Caco-2 (cell line): ENCODE data around the gene CDK14. TPM values are rescaled to one million over a fixed set of nuclear protein-coding genes. Genes with fewer than 3 reads are reported as not detected.

Source experiments
- BruUV-seq: library from RNA; stranded (reverse); fragments of 400-500 nt; replicated peaks from 2 replicates; lab custom pipeline; 2021; lab: Mats Ljungman, UMichigan
- CTCF ChIA-PET: fragments of 300-600 bp; sonication (Branson Sonifier 250); formaldehyde crosslinking; loops from one replicate; lab custom pipeline; 2022; ENCODE audit warnings: antibody characterized with exemption; lab: Charles Lee
- POLR2A ChIA-PET: fragments of 300-600 bp; sonication (Branson Sonifier 250); formaldehyde crosslinking; loops from one replicate; lab custom pipeline; 2022; ENCODE audit warnings: antibody characterized with exemption; lab: Charles Lee
- DNase-seq, 2 experiments: peaks; one replicate each; pipeline versions ENCODE4 v3.0.0 to v3.0.0-alpha.2; 2020 to 2022
- H3K27me3 ChIP-seq: replicated peaks from 2 replicates; pipeline ENCODE4 v1.6.0; 2011; ENCODE audit warnings: low read length; ENCODE audit not compliant: control insufficient read depth, insufficient read depth
- H3K36me3 ChIP-seq: 2 replicates; pipeline ENCODE4 v1.5.1; 2011; ENCODE audit warnings: low read length; ENCODE audit not compliant: control insufficient read depth, insufficient read depth
- H3K4me1 ChIP-seq: fragments of 250-450 bp; sonication (Bioruptor Pico); 2 replicates; pipeline ENCODE4 v1.5.1; 2020; ENCODE audit warnings: mild to moderate bottlenecking
- H3K4me3 ChIP-seq: 2 replicates; pipeline ENCODE4 v1.5.1; 2011; ENCODE audit warnings: low read depth, mild to moderate bottlenecking, control low read depth, low read length
- H3K9me3 ChIP-seq: fragments of 250-450 bp; sonication (Bioruptor Pico); 2 replicates; pipeline ENCODE4 v1.5.1; 2020; ENCODE audit warnings: mild to moderate bottlenecking, moderate library complexity
- H3K27ac Mint-ChIP-seq: one replicate; pipeline ENCODE4 v1.8.0; 2022; ENCODE audit warnings: mixed read lengths; ENCODE audit not compliant: unreplicated experiment
- H3K27me3 Mint-ChIP-seq: one replicate; pipeline ENCODE4 v1.8.0; 2022; ENCODE audit warnings: mixed read lengths; ENCODE audit not compliant: insufficient read depth, unreplicated experiment
- H3K36me3 Mint-ChIP-seq: one replicate; pipeline ENCODE4 v1.8.0; 2022; ENCODE audit warnings: mild to moderate bottlenecking, mixed read lengths; ENCODE audit not compliant: insufficient read depth, unreplicated experiment
- H3K4me1 Mint-ChIP-seq: one replicate; pipeline ENCODE4 v1.8.0; 2022; ENCODE audit warnings: low read depth, mixed read lengths; ENCODE audit not compliant: unreplicated experiment
- H3K4me3 Mint-ChIP-seq: one replicate; pipeline ENCODE4 v1.8.0; 2022; ENCODE audit warnings: mild to moderate bottlenecking, moderate library complexity, mixed read lengths; ENCODE audit not compliant: unreplicated experiment
- H3K9me3 Mint-ChIP-seq: one replicate; pipeline ENCODE4 v1.8.0; 2022; ENCODE audit warnings: mixed read lengths; ENCODE audit not compliant: unreplicated experiment
- intact Hi-C: fragments of 100-400 bp; cut with micrococcal nuclease; formaldehyde crosslinking; loops from one replicate; pipeline ENCODE4 v1.10.0; 2022; ENCODE audit not compliant: unreplicated experiment
- total RNA-seq: library from RNA; stranded (reverse); gene quantifications from 2 replicates; pipeline ENCODE4 v1.2.3, GENCODE V29; 2022
- TF ChIP-seq, protein P1 (sequence below), 2 experiments: fragments of 200-600 bp in 1 of 2; IDR thresholded peaks; 1 replicate in 1 of 2; 2 replicates in 1 of 2; pipeline versions ENCODE4 v1.5.1 to v1.8.0; 2011 to 2022; ENCODE audit warnings: antibody characterized with exemption in 1 of 2, control low read depth in 1 of 2, inconsistent platforms in 1 of 2, low read depth in 1 of 2, low read length in 1 of 2, mild to moderate bottlenecking in 1 of 2, moderate library complexity in 1 of 2; ENCODE audit not compliant: insufficient read depth in 1 of 2, severe bottlenecking in 1 of 2, unreplicated experiment in 1 of 2

CDK14 gene
- total RNA-seq, 1 experiment from 2014 or later = 18.2 TPM

- H3K9me3 Mint-ChIP-seq = no peaks in the 10 kb centered on the region
- Histone ChIP-seq H3K27me3 (no peaks in the 10 kb centered on the region; the same call in 1 of the 2 replicates), H3K9me3 (no peaks in the 10 kb centered on the region), H3K36me3 (no peaks in the 10 kb centered on the region), H3K4me3 (no peak overlapping the region), H3K4me1 (no peaks in the 10 kb centered on the region)
- H3K4me1 Mint-ChIP-seq = no peaks in the 10 kb centered on the region
- no peaks in the 10 kb centered on the region for H3K36me3 Mint-ChIP-seq
- no peak overlapping the region for H3K4me3 Mint-ChIP-seq
- no peaks in the 10 kb centered on the region for H3K27me3 Mint-ChIP-seq
- H3K27ac Mint-ChIP-seq = no peak overlapping the region
- CTCF ChIA-PET = no interaction called here
- BruUV-seq = no TSS peak
- POLR2A ChIA-PET = no interaction called here
- intact Hi-C loops = no loop called here
- TF ChIP-seq, protein P1, sequence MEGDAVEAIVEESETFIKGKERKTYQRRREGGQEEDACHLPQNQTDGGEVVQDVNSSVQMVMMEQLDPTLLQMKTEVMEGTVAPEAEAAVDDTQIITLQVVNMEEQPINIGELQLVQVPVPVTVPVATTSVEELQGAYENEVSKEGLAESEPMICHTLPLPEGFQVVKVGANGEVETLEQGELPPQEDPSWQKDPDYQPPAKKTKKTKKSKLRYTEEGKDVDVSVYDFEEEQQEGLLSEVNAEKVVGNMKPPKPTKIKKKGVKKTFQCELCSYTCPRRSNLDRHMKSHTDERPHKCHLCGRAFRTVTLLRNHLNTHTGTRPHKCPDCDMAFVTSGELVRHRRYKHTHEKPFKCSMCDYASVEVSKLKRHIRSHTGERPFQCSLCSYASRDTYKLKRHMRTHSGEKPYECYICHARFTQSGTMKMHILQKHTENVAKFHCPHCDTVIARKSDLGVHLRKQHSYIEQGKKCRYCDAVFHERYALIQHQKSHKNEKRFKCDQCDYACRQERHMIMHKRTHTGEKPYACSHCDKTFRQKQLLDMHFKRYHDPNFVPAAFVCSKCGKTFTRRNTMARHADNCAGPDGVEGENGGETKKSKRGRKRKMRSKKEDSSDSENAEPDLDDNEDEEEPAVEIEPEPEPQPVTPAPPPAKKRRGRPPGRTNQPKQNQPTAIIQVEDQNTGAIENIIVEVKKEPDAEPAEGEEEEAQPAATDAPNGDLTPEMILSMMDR (IDR thresholded peaks at IDR 0.05; ENCODE audit: insufficient read depth in 1 of 2, low read depth in 1 of 2, low read length in 1 of 2, severe bottlenecking in 1 of 2, unreplicated experiment in 1 of 2) = no peak
- no peak for DNase-seq
These were observed 65.4 kb downstream of the CDK14 start for GRCh38 chr7:90661290-90662151.

DNA sequence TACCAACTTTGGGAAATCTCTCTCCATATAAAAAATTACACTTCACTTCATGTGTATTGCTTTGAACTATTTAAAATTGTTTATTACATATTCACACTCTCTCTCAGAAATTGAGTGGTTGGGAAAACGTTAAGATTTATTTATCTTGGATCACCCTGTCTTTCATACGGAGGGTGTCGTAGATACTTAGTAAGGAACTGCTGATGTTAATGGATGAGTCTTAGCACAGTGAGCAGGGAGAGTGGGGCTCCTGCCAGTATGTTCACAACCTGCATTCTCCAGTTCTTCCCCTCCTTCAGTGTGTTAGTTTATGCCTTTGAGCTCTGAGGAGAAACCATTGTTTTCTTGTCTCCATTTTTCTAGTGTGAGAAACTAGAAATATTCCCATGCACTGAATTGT lies 67.1 kb downstream of the CDK14 start:
- H3K27ac Mint-ChIP-seq = no peak overlapping the region
- no peaks in the 10 kb centered on the region for H3K4me1 Mint-ChIP-seq
- H3K4me1 ChIP-seq = no peaks in the 10 kb centered on the region
- H3K36me3 Mint-ChIP-seq = no peaks in the 10 kb centered on the region
- POLR2A ChIA-PET = no interaction called here
- H3K4me3 Mint-ChIP-seq = no peak overlapping the region
- no peaks in the 10 kb centered on the region for H3K36me3 ChIP-seq
- no peaks in the 10 kb centered on the region; the same call in 1 of the 2 replicates for H3K27me3 ChIP-seq
- CTCF ChIA-PET = no interaction called here
- no peaks in the 10 kb centered on the region for H3K27me3 Mint-ChIP-seq
- intact Hi-C loops = no loop called here
- H3K9me3 Mint-ChIP-seq = no peaks in the 10 kb centered on the region
- no peak overlapping the region for H3K4me3 ChIP-seq
- TF ChIP-seq, protein P1 (IDR thresholded peaks at IDR 0.05; ENCODE audit: insufficient read depth in 1 of 2, low read depth in 1 of 2, low read length in 1 of 2, severe bottlenecking in 1 of 2, unreplicated experiment in 1 of 2) = no peak
- no TSS peak for BruUV-seq
- DNase-seq = no peak
- H3K9me3 ChIP-seq = no peaks in the 10 kb centered on the region

DNA sequence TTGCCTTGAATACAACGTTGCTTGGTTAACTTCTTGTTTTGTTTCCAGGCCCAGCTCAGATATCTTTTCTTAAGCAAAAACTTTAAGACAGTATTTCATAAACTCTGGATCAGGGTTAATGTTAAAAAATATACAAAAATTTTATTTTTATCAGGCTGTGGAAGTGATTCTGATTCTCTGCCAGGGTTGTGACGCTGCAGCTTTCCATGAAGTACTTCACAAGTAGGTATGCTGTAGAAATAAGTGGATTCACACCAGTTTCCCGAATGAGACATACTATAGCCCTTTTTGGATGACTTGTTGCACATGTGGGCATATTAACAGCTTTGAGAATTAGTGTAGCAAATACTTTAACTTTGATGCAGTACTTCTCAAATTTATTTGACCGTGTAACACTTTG lies 70.1 kb downstream of the CDK14 start:
- intact Hi-C loops = no loop called here
- no TSS peak for BruUV-seq
- H3K4me1 Mint-ChIP-seq = no peaks in the 10 kb centered on the region
- CTCF ChIA-PET = no interaction called here
- H3K9me3 Mint-ChIP-seq = no peaks in the 10 kb centered on the region
- no peaks in the 10 kb centered on the region for H3K9me3 ChIP-seq
- no peaks in the 10 kb centered on the region; the same call in none of the 2 replicates for H3K27me3 ChIP-seq
- POLR2A ChIA-PET = no interaction called here
- TF ChIP-seq, protein P1 (IDR thresholded peaks at IDR 0.05; ENCODE audit: insufficient read depth in 1 of 2, low read depth in 1 of 2, low read length in 1 of 2, severe bottlenecking in 1 of 2, unreplicated experiment in 1 of 2) = no peak
- no peak for DNase-seq
- H3K27me3 Mint-ChIP-seq = no peaks in the 10 kb centered on the region
- no peaks in the 10 kb centered on the region for H3K36me3 ChIP-seq
- H3K4me3 Mint-ChIP-seq = no peak overlapping the region
- H3K36me3 Mint-ChIP-seq = no peaks in the 10 kb centered on the region
- no peak overlapping the region for H3K4me3 ChIP-seq
- H3K4me1 ChIP-seq = no peaks in the 10 kb centered on the region
- no peak overlapping the region for H3K27ac Mint-ChIP-seq
